MM.1S (cell line): ENCODE results near the gene SLCO3A1.

Experiments
- CTCF ChIP-seq: fragments of 300-600 bp; sonication (generic); IDR thresholded peaks from 2 replicates; pipeline ENCODE4 v1.5.1; 2016; ENCODE audit warnings: antibody characterized with exemption, low read length, mixed read lengths
- EZH2 ChIP-seq: fragments of 300-600 bp; sonication (generic); optimal IDR thresholded peaks from 2 replicates; pipeline ENCODE3; 2017; ENCODE audit warnings: low read depth, mild to moderate bottlenecking, antibody characterized with exemption, low read length, mixed read lengths
- EZH2phosphoT487 ChIP-seq: fragments of 300-600 bp; sonication (generic); IDR thresholded peaks from 2 replicates; pipeline ENCODE4 v1.6.1; 2018; ENCODE audit warnings: antibody characterized with exemption, low read length

- TF ChIP-seq CTCF: no peak
- no peak for TF ChIP-seq EZH2phosphoT487
- TF ChIP-seq EZH2: no peak
Measured at GRCh38 chr15:91949361-91949760, 95.9 kb downstream of the SLCO3A1 start.
